Mesothelial cell of epicardium (in vitro differentiated cells): ENCODE measurements around the gene RETREG3. TPM values are rescaled to one million over a fixed set of nuclear protein-coding genes. Genes with fewer than 3 reads are reported as not detected.
A peak's percentile ranks its signal among the peaks of the same experiment; 100 is the strongest.

Experiments used
- DNase-seq, 2 experiments: peaks; one replicate each; pipeline ENCODE4 v3.0.0; 2021; ENCODE audit warnings: low spot score in 2 of 2; ENCODE audit not compliant: unreplicated experiment in 2 of 2
- H3K27ac Mint-ChIP-seq: 2 replicates; pipeline ENCODE4 v1.8.0; 2021; ENCODE audit warnings: mixed read lengths
- H3K27me3 Mint-ChIP-seq: 2 replicates; pipeline ENCODE4 v1.8.0; 2021; ENCODE audit warnings: low read depth, mixed read lengths
- H3K36me3 Mint-ChIP-seq: 2 replicates; pipeline ENCODE4 v1.8.0; 2021; ENCODE audit warnings: mixed read lengths
- H3K4me1 Mint-ChIP-seq: 2 replicates; pipeline ENCODE4 v1.8.0; 2021; ENCODE audit warnings: mixed read lengths
- H3K4me3 Mint-ChIP-seq: 2 replicates; pipeline ENCODE4 v1.8.0; 2021; ENCODE audit warnings: mild to moderate bottlenecking, moderate library complexity, mixed read lengths
- H3K9me3 Mint-ChIP-seq: 2 replicates; pipeline ENCODE4 v1.8.0; 2021; ENCODE audit warnings: mixed read lengths
- CTCF ChIP-seq: fragments of 200-600 bp; sonication (generic); IDR thresholded peaks from one replicate; pipeline ENCODE4 v1.5.0; 2021; ENCODE audit warnings: antibody characterized with exemption; ENCODE audit not compliant: unreplicated experiment
- total RNA-seq: library from RNA; stranded (reverse); gene quantifications from 3 replicates; pipeline ENCODE4 v1.2.1, GENCODE V29; 2021

RETREG3 gene
- total RNA-seq, 1 donor from 2014 or later, result 77.7 TPM

DNA sequence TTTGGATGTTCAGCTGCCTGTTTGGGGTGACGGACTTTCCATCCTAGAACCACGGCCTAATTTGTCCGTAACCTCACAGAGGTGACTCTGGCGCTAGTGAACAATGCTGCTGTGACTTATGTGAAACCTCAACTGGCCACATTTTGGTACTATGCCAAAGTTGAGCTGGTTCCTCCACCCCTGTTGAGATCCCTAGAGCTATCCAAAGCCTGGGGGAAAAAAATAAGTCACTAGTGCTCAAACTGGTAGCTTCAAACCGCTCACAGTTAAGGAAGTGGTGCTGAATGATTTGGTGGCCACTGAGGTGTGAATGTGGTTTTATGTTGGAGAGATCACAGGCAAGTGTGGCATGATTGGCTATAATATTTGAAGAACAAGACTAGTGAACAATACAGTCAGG lies 38.6 kb upstream of the RETREG3 start:
- no peak for DNase-seq
- Mint-ChIP-seq H3K27ac (no peak overlapping the region), H3K9me3 (no peaks in the 10 kb centered on the region), H3K36me3 (no peaks in the 10 kb centered on the region), H3K27me3 (peaks cover 4% of the 10 kb centered on the region), H3K4me3 (no peak overlapping the region), H3K4me1 (peaks cover under 1% of the 10 kb centered on the region)
- TF ChIP-seq CTCF, result no peak

DNA sequence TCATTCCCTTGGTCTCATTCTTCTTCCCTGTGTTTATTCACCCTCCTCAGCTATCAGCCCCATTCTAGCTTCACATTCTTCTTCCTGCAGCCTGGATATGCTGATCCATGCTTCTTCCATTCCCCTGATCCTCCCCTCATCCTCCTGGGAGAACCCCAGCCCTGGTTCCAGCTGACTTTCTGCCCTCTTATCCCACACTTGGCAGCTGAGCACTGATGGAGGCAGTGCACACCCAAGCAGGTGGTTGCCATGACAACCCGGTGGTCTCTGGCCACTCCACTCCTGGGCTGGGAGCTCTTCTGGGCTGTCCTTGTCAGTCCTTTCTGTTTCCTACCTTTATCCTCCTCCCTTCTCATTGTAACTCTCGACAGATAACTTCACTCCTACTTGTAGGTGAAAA lies 33.2 kb upstream of the RETREG3 start:
- H3K27me3 Mint-ChIP-seq, result peaks cover 11% of the 10 kb centered on the region
- no peak for TF ChIP-seq CTCF
- no peaks in the 10 kb centered on the region for H3K36me3 Mint-ChIP-seq
- no peak overlapping the region for H3K27ac Mint-ChIP-seq
- DNase-seq, result no peak
- no peaks in the 10 kb centered on the region for H3K9me3 Mint-ChIP-seq
- H3K4me3 Mint-ChIP-seq, result no peak overlapping the region
- peaks cover 7% of the 10 kb centered on the region for H3K4me1 Mint-ChIP-seq

DNA sequence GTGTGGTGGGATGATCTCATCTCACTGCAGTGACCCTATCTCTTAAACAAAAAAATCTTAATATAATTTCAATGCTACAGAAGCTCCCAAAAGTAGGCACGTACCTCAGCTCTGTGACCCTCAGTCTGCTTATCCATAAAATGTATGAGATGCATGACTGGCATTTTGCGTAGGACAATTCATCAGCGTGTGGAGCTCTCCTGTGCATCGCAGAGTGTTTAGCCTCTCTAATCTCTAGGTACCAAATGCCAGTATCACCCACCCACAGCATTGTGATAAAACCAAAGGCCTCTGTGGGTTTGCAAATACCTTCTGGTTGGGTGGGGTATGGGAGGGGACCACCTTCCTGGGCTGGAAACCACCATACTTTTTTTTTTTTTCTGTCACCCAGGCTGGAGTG lies 30.9 kb upstream of the RETREG3 start:
- Mint-ChIP-seq H3K27me3 (peaks cover 9% of the 10 kb centered on the region), H3K36me3 (no peaks in the 10 kb centered on the region), H3K9me3 (no peaks in the 10 kb centered on the region), H3K27ac (no peak overlapping the region), H3K4me1 (peaks cover 7% of the 10 kb centered on the region), H3K4me3 (no peak overlapping the region)
- no peak for TF ChIP-seq CTCF
- no peak for DNase-seq

DNA sequence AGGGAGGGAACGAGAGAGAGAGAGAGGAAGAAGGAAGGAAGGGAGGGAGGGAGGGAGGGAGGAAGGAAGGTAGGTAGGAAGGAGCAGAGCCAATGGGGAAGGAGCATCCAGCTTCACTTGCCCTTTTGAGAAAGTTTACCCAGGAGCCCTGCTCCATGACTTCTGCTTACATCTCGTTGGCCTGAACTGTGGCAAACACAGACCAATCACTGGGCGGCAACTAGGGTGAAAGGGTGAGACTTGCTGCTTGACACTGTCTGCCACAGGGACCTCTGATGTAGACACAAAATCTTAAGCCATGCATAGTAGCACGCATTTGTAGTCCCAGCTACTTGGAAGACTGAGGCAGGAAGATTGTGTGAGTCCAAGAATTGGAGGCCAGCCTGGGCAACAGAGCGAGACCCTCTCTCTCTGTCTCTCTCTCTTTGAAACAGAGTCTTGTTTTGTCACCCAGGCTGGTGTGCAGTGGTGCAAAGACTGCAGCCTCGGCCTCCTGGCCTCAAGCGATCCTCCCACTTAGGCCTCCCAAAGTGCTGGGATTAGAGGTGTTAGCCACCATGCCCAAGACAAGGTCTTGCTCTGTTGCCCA lies 30.4 kb upstream of the RETREG3 start:
- no peaks in the 10 kb centered on the region for H3K36me3 Mint-ChIP-seq
- H3K27me3 Mint-ChIP-seq, result peaks cover 9% of the 10 kb centered on the region
- peaks cover 7% of the 10 kb centered on the region for H3K4me1 Mint-ChIP-seq
- H3K4me3 Mint-ChIP-seq, result no peak overlapping the region
- no peak for DNase-seq
- H3K9me3 Mint-ChIP-seq, result no peaks in the 10 kb centered on the region
- no peak overlapping the region for H3K27ac Mint-ChIP-seq
- no peak for TF ChIP-seq CTCF

DNA sequence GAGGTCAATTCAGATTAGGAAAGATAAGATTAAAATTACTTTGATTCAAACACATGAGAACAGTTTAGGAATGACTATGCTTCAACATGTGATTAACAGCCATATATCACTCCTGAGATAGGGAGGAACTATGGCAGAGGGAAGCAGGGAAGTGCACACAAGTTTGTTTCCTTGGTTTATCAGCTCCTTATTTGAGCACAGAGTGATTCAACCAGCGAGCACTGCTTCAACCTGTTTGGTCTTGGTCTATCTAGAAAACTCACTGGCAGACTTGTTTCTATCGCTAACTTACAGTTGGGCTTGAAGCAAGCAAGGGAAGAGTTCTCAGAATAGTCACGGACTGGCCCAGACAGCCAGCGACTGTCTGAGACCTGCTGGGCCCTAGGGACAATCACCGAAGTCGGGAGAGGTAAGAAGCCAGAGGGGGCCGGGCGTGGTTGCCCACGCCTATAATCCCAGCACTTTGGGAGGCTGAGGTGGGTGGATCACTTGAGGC lies 23.8 kb upstream of the RETREG3 start:
- H3K4me1 Mint-ChIP-seq, result peaks cover 7% of the 10 kb centered on the region
- H3K27ac Mint-ChIP-seq, result peak overlapping the region; percentile 96
- H3K36me3 Mint-ChIP-seq, result no peaks in the 10 kb centered on the region
- no peaks in the 10 kb centered on the region for H3K27me3 Mint-ChIP-seq
- DNase-seq, result no peak
- no peak overlapping the region for H3K4me3 Mint-ChIP-seq
- TF ChIP-seq CTCF, result no peak
- no peaks in the 10 kb centered on the region for H3K9me3 Mint-ChIP-seq
